Glutamatergic neuron (in vitro differentiated cells): ENCODE results near the gene RNASE11. TPM values are rescaled to one million over a fixed set of nuclear protein-coding genes. Genes with fewer than 3 reads are reported as not detected.

ENCODE experiments used
- DNase-seq: peaks from one replicate; pipeline ENCODE4 v3.0.0; 2022
- H3K27ac Mint-ChIP-seq: one replicate; pipeline ENCODE4 v1.8.0; 2020; ENCODE audit warnings: mild to moderate bottlenecking, mixed read lengths, inconsistent platforms; ENCODE audit not compliant: unreplicated experiment
- H3K27me3 Mint-ChIP-seq: one replicate; pipeline ENCODE4 v1.8.0; 2020; ENCODE audit warnings: mild to moderate bottlenecking, moderate library complexity, mixed read lengths, inconsistent platforms; ENCODE audit not compliant: unreplicated experiment
- H3K36me3 Mint-ChIP-seq: one replicate; pipeline ENCODE4 v1.8.0; 2020; ENCODE audit warnings: mild to moderate bottlenecking, mixed read lengths, inconsistent platforms; ENCODE audit not compliant: unreplicated experiment
- H3K4me1 Mint-ChIP-seq: one replicate; pipeline ENCODE4 v1.8.0; 2020; ENCODE audit warnings: mild to moderate bottlenecking, low read depth, mixed read lengths, inconsistent platforms; ENCODE audit not compliant: unreplicated experiment
- H3K4me3 Mint-ChIP-seq: one replicate; pipeline ENCODE4 v1.8.0; 2020; ENCODE audit warnings: mild to moderate bottlenecking, mixed read lengths, inconsistent platforms; ENCODE audit not compliant: unreplicated experiment
- H3K9me3 Mint-ChIP-seq: one replicate; pipeline ENCODE4 v1.8.0; 2020; ENCODE audit warnings: mild to moderate bottlenecking, moderate library complexity, mixed read lengths, inconsistent platforms; ENCODE audit not compliant: unreplicated experiment
- total RNA-seq: library from RNA; stranded (reverse); fragmentation: NEBNext Ultra II Directional; extraction: Animal tissue kit (Norgen Biotek cat#: 25700); gene quantifications from one replicate; pipeline ENCODE4 v1.2.1, GENCODE V29; 2021; ENCODE audit not compliant: unreplicated experiment
- TF ChIP-seq, protein P1 (sequence below): fragments of 200-600 bp; sonication (generic); IDR thresholded peaks from one replicate; pipeline ENCODE4 v1.5.0; 2021; ENCODE audit not compliant: partially characterized antibody, unreplicated experiment

Gene RNASE11
- total RNA-seq, 1 donor from 2014 or later, result not detected

DNA sequence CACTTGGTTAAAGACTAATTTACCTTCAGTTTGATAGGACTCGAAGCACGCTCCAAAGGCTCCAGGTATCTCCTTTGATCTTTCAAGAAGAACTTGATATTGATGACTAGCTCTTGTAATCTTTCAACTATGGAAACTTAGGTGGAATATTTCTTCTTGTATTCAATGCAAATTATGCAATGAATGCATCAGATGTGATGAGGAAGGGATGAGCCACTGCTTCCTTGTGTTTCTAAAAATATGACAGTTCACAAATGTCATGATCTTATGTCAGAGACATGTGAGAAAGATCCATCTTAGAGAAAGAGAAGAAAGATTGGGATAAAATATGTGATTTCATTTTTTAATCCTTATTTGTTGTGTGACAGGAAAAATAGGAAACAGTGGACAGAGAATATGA lies 36.9 kb downstream of the RNASE11 start:
- Mint-ChIP-seq H3K4me1 (no peaks in the 10 kb centered on the region), H3K27me3 (no peaks in the 10 kb centered on the region), H3K9me3 (no peaks in the 10 kb centered on the region), H3K27ac (no peak overlapping the region), H3K36me3 (no peaks in the 10 kb centered on the region), H3K4me3 (no peak overlapping the region)
- TF ChIP-seq, protein P1, sequence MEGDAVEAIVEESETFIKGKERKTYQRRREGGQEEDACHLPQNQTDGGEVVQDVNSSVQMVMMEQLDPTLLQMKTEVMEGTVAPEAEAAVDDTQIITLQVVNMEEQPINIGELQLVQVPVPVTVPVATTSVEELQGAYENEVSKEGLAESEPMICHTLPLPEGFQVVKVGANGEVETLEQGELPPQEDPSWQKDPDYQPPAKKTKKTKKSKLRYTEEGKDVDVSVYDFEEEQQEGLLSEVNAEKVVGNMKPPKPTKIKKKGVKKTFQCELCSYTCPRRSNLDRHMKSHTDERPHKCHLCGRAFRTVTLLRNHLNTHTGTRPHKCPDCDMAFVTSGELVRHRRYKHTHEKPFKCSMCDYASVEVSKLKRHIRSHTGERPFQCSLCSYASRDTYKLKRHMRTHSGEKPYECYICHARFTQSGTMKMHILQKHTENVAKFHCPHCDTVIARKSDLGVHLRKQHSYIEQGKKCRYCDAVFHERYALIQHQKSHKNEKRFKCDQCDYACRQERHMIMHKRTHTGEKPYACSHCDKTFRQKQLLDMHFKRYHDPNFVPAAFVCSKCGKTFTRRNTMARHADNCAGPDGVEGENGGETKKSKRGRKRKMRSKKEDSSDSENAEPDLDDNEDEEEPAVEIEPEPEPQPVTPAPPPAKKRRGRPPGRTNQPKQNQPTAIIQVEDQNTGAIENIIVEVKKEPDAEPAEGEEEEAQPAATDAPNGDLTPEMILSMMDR, result no peak
- no peak for DNase-seq

DNA sequence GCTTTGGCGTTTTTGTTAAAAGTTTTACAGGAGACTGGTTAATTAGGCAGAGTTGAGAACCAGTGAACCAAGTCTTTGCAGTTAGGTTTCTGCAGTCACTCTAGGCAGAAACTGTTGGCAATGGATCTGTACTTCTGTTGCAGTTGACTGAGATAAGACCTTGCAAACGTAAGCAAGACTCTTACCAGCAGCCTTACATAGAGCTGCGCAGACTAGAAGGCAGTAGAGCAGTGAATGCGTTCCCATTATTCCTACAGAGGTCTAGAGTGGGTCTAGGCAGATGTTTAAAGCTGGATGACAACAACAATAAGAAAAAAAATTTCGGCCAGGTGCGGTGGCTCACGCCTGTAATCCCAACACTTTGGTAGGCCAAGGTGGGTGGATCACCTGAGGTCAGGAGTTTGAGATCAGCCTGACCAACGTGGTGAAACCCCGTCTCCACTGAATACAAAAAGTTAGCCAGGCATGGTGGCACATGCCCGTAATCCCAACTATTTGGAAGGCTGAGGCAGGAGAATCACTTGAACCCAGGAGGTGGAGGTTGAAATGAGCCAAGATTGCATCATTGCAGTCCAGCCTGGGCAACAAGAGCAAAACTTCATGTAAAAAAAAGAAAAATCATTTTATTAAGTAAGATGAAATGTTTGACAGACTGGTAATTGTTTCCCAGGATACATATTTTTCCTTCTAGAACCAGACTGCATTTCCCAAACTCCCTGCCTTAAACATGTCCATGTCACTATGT lies 39.2 kb downstream of the RNASE11 start:
- TF ChIP-seq, protein P1, result no peak
- Mint-ChIP-seq H3K4me3 (no peak overlapping the region), H3K9me3 (no peaks in the 10 kb centered on the region), H3K27ac (no peak overlapping the region), H3K27me3 (no peaks in the 10 kb centered on the region), H3K4me1 (no peaks in the 10 kb centered on the region), H3K36me3 (no peaks in the 10 kb centered on the region)
- DNase-seq, result no peak

DNA sequence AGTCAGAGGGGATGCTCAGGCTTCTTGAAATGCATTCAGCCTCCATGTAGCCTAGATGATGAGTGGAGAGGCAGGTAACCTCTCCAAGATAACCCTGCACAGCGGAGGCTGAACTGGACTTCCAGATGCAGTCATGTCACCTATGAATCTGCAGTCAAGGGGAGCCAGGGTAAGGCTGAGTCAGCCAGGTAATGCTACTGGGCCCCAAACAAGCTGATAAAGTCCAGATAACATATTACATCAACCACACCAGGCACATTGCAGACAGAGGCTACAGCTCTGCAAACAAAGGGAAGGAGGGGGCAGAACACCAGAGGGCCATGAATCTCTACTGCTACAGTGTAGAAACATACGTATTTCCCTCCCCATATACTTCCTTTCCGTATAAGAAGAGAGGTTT lies 40.9 kb downstream of the RNASE11 start:
- Mint-ChIP-seq H3K9me3 (no peaks in the 10 kb centered on the region), H3K27ac (no peak overlapping the region), H3K27me3 (no peaks in the 10 kb centered on the region), H3K4me1 (no peaks in the 10 kb centered on the region), H3K4me3 (no peak overlapping the region), H3K36me3 (no peaks in the 10 kb centered on the region)
- TF ChIP-seq, protein P1, result no peak
- DNase-seq, result no peak

DNA sequence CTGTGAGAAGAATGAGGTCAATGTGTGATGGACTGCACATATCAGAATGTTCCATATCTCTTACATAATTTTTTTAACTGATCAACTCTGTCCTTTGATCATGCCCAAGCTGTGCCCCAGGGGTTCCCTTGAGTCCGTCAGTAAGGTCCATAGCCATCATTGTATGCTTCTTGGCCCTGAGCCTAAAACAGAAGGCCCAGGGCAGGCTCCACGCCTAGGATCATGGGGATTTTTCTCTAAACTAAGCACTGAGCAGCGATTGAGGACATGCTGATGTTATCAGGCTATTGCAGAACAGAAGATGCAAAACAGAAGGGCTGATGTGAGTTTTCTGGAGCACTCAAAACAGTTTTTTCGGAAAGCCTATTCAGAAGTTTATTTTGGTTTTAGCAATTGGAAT lies 47.9 kb downstream of the RNASE11 start:
- Mint-ChIP-seq H3K27me3 (no peaks in the 10 kb centered on the region), H3K9me3 (no peaks in the 10 kb centered on the region), H3K4me3 (no peak overlapping the region), H3K27ac (no peak overlapping the region), H3K4me1 (no peaks in the 10 kb centered on the region), H3K36me3 (no peaks in the 10 kb centered on the region)
- TF ChIP-seq, protein P1, result no peak
- no peak for DNase-seq

Other genes starting within 250 kb of the RNASE11 start
- gene PARP2, start 244.4 kb downstream of the RNASE11 start, total RNA-seq, result 33.9 TPM
- 22.7 TPM for gene TEP1, start 174.5 kb downstream of the RNASE11 start, total RNA-seq
- gene KLHL33, start 151.8 kb downstream of the RNASE11 start, total RNA-seq, result 0.15 TPM
- gene OSGEP, start 133.2 kb downstream of the RNASE11 start, total RNA-seq, result 65.0 TPM
- gene APEX1, start 132.8 kb downstream of the RNASE11 start, total RNA-seq, result 265 TPM
- 49.1 TPM for gene PIP4P1, start 126.6 kb downstream of the RNASE11 start, total RNA-seq
- gene PNP, start 118.6 kb downstream of the RNASE11 start, total RNA-seq, result 25.9 TPM
- gene RNASE10, start 82.5 kb downstream of the RNASE11 start, total RNA-seq, result 0.98 TPM
- gene RNASE9, start 27.0 kb downstream of the RNASE11 start, total RNA-seq, result not detected
- gene RNASE12, start 3.4 kb upstream of the RNASE11 start, total RNA-seq, result not detected
- not detected for gene OR6S1, start 53.7 kb upstream of the RNASE11 start, total RNA-seq
- gene RNASE4, start 96.6 kb upstream of the RNASE11 start, total RNA-seq, result 1.7 TPM
- 1.7 TPM for gene ANG, start 100.8 kb upstream of the RNASE11 start, total RNA-seq
- not detected for gene EDDM3A, start 157.9 kb upstream of the RNASE11 start, total RNA-seq
- not detected for gene EDDM3B, start 180.4 kb upstream of the RNASE11 start, total RNA-seq
- not detected for gene RNASE6, start 193.3 kb upstream of the RNASE11 start, total RNA-seq
- gene RNASE1, start 214.8 kb upstream of the RNASE11 start, total RNA-seq, result not detected